ENCODE data around the gene OSM.
"Not testable (repeated sequence)": the region's sequence is repeated elsewhere in the genome, so short reads cannot be mapped to it uniquely, and the experiment has no call there.

Gene OSM

DNA sequence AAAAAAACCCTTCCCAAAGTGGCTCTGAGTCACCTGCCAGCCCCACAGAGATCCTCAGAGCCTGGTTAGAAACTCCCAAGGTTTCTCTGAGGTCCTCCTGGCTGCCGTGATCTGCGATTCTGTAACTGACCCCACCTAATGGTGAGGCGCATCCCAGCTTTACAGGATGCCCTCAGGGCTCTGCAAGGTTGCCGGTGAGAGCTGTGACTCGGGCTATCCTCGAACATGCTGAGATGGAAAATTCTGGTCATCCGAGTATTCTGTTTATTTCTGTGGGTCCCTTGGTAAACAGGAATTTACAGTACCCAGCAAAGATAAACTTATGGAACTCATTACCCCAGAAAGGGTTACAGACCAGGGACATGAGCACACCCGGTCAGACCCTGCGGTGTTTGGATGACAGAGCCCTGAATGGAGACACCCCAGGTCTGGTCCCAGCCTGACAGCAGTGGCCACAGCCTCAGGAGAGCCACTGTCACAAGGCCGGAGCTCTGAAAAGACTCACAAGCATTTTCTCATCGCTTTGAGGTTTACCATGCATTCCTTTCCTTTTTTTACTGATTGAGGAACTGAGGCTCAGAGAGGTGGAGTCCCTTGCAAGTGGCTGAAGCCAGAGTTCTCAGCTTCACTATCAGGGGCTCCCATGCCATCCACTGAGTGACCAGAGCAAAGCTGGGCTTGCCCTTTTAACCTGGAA, 42.3 kb downstream of the OSM start:
- no peak for DNase-seq

GRCh38 chr22:30223303-30223702, 43.3 kb downstream of the OSM start:
- DNase-seq, result no peak

GRCh38 chr22:30222321-30222720, 44.3 kb downstream of the OSM start:
- DNase-seq, result no peak

DNA sequence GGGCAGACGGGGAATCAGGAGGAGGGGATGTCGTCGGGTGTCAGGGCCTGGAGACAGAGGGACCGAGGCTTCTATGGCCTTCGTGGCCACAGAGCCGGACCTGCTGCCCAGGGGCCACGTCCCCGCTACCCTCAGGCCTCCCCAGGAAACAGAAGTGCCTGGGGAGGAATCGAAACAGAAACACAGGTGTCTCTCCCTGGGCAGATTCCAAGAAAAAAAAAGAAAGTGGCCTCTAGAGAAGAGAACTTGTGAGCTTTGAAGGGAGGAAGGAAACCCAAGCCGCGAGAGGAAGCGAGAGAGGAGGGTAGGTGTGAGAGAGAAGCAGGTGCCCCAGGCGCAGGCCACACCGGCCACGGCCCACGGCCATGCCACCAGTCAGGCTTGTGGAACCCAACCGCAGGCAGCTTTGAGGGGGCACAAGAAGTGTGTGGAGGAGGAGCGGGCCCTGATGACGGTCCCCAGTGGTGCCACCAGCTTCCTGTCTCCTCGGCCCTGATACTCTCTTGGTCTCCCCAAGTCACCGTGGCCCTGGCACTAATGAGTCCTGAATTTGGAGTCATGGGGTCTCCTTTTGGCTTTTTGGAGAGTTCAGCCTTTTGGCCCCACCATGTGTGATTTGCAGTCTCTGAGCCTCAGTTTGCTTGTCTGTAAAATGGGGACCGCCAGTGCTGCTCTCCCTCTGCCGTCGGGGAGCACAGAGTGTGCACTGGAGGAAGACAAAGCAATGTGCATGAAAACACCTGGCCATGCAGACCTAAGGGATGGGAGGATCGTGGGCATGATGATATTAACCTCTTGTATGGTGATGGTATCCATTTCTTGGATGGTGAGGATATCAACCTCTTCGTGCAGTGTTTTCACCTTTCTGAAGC, 45.3 kb downstream of the OSM start:
- no peak for DNase-seq

- no peak for DNase-seq
Observed at GRCh38 chr22:30220338-30221012, 46.2 kb downstream of the OSM start.

DNA sequence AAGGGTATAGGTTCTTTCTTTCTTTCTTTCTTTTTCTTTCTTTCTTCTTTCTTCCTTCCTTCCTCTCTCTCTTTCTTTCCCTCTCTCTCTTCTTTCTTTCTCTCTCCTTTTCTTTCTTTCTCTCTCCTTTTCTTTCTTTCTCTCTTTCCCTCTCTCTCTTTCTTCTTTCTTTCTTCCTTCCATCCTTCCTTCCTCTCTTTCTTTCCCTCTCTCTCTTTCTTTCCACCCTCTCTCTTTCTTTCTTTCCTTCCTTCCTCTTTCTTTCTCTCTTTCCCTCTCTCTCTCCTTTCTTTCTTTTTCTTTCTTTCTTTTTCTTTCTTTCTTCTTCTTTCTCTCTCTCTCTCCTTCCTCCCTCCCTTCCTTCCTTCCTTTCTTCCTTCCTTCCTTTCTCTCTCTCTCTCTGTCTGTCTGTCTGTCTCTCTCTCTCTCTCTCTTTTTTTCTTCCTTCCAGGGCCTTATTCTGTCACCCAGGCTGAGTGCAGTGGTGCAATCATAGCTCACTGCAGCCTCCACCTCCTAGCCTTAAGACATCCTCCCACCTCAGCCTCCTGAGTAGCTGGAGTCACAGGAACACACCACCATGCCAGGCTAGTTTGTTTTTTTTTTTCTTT, 46.9 kb downstream of the OSM start:
- no peak for DNase-seq

DNA sequence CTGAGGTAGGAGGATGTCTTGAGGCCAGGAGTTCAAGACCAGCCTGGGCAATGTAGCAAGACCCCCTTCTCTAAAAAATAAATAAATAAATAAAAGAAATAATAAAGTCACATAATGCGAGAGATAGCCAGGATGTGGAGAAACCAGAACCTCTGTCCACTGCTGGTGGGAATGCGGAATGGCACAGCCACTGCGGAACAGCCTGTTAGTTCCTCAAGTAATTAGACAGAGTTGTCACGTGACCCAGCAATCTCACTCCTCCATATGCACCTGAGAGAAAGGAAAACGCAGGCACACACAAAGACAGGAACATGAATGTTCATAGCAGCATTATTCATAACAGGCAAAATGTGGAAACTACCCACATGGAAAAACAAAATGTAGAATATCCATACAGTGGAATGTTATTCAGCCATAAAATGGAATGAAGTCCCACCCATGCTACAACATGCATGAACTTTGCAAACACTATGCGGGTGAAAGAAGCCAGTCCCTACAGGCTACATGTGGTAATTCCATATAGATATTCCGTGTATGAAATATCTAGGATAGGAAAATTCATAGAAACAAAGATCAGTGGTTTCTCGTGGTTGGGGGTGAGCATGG, 47.5 kb downstream of the OSM start:
- DNase-seq, result no peak

DNA sequence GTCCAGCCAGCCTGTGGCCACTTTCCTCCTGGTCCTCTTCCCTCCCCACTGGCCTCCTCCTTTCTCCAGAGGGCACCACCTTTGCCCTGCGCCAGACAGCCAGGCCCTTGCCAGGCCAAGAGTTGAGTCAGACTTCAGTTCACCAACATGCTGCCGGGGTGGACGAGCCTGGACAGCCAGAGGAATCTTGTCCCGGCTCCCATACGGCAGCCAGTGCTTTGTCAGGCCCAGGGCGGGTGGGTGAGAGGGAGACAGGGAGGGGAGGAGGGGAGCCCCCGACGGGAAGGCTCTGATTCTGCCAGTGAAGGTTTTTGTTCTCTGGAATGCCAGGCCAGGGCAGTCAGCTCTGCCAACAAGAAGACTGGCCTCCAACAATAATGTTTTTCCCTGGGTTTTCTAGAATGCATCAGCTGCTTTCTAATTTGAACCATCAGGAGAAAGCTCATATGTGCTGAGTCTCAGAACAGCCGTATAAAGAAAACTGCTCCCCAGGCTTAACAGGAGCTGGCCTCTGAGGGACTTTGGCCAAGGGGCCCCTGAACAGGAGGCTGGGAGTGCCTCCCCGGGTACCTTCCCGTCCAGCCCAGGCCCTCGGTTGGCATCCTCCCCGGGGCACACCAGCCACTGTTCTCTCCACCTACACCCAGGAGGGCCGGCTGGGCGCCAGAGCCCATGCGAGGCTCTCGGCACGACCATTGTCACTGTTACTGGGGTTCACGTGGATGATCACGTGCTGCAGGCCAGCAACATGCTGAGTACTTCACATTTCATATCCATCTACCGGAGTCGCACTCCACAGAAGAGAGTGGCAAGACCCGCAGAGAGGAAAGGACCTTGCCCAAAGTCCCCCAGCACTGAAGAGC, 48.7 kb downstream of the OSM start:
- DNase-seq, result no peak

GRCh38 chr22:30216710-30217109, 49.9 kb downstream of the OSM start:
- no peak for DNase-seq

- not testable (repeated sequence) for DNase-seq
Observed at GRCh38 chr22:30216272-30216671, 50.4 kb downstream of the OSM start.

GRCh38 chr22:30214703-30215407, 51.8 kb downstream of the OSM start:
- DNase-seq, result no peak

- DNase-seq, result no peak
Observed at GRCh38 chr22:30212996-30213441, 53.6 kb downstream of the OSM start.

All from NK-92 treated with Interleukin-12 subunit alpha and Interleukin-12 subunit beta, amount 100 ng/mL, for 24 hours (cell line).